AG09319 (cell line): ENCODE data around the gene KAZALD1.

ENCODE experiments used
- DNase-seq: peaks from one replicate; pipeline ENCODE4 v3.0.0-alpha.2; 2010; ENCODE audit warnings: low read depth; ENCODE audit errors: extremely low read depth
- CTCF ChIP-seq: IDR thresholded peaks from 2 replicates; pipeline ENCODE4 v1.5.1; 2011; ENCODE audit warnings: low read depth, mild to moderate bottlenecking, inconsistent platforms, low read length, moderate library complexity

The KAZALD1 gene

GRCh38 chr10:101066146-101066895, 4.5 kb downstream of the KAZALD1 start:
- DNase-seq = no peak
- TF ChIP-seq CTCF = peak; percentile 63

GRCh38 chr10:101066896-101067355, 5.1 kb downstream of the KAZALD1 start:
- DNase-seq = no peak
- no peak for TF ChIP-seq CTCF

- TF ChIP-seq CTCF = peak; percentile 84
- DNase-seq = peak; percentile 54
These were observed 5.7 kb downstream of the KAZALD1 start for GRCh38 chr10:101067356-101068083.

- no peak for DNase-seq
- no peak for TF ChIP-seq CTCF
These were observed 7.7 kb downstream of the KAZALD1 start for GRCh38 chr10:101069441-101069840.

GRCh38 chr10:101070098-101070497, 8.3 kb downstream of the KAZALD1 start:
- DNase-seq = no peak
- TF ChIP-seq CTCF = no peak

- no peak for DNase-seq
- TF ChIP-seq CTCF = no peak
These were observed 9.6 kb downstream of the KAZALD1 start for GRCh38 chr10:101071267-101071884.
